ENCODE measurements around the gene BNC1. TPM values are rescaled to one million over a fixed set of nuclear protein-coding genes. Genes with fewer than 3 reads are reported as not detected.

BNC1 gene
- total RNA-seq, 1 donor from 2014 or later, result 0.11 TPM

DNA sequence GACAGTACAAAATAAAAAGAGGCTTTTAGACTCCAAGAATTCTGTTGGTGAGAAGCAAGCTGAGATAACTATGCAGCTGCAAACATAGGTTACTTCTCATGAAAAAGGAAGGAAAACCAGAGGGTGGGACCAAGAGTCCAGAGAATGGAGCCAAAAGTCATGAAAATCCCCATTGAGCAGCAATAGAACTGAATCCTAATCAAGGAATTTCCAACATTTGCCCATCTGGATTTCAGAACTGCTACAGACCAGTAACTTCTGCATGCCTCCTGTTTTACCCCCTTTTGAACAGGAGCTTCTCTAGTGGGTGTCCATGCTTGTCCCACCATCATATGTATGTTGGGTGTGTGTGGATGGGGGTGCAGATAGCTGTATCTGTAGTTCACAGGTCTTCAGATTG, 33.6 kb upstream of the BNC1 start:
- no peak overlapping the region for H3K4me3 ChIP-seq
- intact Hi-C loops (cut with micrococcal nuclease), result no loop called here
- no peaks in the 10 kb centered on the region for H3K4me1 ChIP-seq
- no peaks in the 10 kb centered on the region for H3K9me3 ChIP-seq (replicated peaks)
- H3K36me3 ChIP-seq, result no peaks in the 10 kb centered on the region
- H3K27me3 ChIP-seq (ENCODE audit: low read depth), result no peaks in the 10 kb centered on the region
- no peak overlapping the region for H3K27ac ChIP-seq (replicated peaks)
- TF ChIP-seq, protein P1, sequence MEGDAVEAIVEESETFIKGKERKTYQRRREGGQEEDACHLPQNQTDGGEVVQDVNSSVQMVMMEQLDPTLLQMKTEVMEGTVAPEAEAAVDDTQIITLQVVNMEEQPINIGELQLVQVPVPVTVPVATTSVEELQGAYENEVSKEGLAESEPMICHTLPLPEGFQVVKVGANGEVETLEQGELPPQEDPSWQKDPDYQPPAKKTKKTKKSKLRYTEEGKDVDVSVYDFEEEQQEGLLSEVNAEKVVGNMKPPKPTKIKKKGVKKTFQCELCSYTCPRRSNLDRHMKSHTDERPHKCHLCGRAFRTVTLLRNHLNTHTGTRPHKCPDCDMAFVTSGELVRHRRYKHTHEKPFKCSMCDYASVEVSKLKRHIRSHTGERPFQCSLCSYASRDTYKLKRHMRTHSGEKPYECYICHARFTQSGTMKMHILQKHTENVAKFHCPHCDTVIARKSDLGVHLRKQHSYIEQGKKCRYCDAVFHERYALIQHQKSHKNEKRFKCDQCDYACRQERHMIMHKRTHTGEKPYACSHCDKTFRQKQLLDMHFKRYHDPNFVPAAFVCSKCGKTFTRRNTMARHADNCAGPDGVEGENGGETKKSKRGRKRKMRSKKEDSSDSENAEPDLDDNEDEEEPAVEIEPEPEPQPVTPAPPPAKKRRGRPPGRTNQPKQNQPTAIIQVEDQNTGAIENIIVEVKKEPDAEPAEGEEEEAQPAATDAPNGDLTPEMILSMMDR (IDR thresholded peaks at IDR 0.05; ENCODE audit: borderline replicate concordance), result no peak
- DNase-seq, result no peak

DNA sequence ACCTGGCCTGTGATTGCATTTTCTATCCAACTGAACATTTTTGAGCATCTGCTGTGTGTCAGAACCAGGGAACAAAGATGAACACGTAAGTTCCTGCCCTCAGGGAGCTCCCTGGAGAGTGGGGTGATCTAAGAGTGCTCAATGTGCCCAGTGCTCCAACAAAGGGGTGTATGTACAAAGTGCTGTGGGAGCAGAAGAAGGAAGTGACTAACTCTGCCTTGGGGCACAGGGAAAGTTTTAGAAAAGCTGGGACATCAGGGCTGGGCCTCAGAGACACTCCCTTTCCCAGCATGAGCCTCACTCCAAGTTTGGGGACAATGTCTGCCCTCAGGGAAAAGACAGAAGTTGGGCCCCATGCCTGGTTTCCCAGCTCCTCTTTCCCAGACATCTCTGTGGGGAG, 27.6 kb upstream of the BNC1 start:
- peaks cover 12% of the 10 kb centered on the region for H3K4me1 ChIP-seq
- no peaks in the 10 kb centered on the region for H3K9me3 ChIP-seq (replicated peaks)
- no peak overlapping the region for H3K4me3 ChIP-seq
- TF ChIP-seq, protein P1 (IDR thresholded peaks at IDR 0.05; ENCODE audit: borderline replicate concordance), result no peak
- intact Hi-C loops (cut with micrococcal nuclease), result no loop called here
- no peaks in the 10 kb centered on the region for H3K36me3 ChIP-seq
- H3K27me3 ChIP-seq (ENCODE audit: low read depth), result no peaks in the 10 kb centered on the region
- no peak overlapping the region for H3K27ac ChIP-seq (replicated peaks)
- no peak for DNase-seq

DNA sequence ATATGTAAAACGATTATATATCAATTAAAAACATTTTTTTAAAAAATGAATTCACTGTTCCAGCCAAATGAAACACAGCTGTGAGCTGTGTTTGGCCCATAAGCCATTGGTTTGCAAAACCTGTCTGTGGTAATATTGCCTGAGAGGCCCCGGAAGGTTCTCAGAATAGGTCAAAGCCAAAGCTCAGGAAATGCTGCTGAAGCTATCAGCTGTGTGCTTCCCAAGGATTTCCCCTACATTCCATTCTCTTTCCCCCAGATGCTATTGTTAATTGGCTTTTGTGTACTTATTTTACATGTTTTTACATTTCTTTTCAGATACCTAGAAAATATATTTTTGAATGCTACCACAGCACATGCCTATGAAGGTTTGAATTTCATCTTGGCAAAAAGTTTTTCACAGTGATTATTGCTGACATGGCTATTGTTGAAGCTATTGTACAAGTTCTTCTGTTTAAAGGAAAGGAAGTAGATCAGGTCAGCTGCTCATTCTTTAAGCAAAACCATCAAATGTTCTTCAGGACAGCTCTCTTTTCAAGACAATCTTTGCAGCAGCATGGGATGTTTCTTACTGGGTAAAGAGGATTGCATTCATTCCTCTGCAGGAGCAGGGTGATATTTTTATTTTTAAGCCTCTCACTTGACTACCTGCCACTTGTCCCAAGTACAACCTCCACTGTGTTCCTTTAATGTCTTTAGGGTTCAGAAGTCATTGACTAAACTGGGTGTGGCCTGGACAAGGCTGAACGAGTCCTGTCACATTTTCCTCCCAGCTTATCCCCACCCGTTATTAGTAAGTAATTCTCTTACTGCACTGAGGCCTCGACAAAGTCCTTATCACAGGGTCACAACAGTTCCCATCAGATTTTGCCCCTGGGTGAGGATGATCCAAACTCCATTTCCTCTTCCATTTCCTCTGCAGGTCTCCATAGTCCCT, 26.3 kb upstream of the BNC1 start:
- TF ChIP-seq, protein P1 (IDR thresholded peaks at IDR 0.05; ENCODE audit: borderline replicate concordance), result no peak
- H3K27me3 ChIP-seq (ENCODE audit: low read depth), result peaks cover 6% of the 10 kb centered on the region
- no peak overlapping the region for H3K27ac ChIP-seq (replicated peaks)
- no peak overlapping the region for H3K4me3 ChIP-seq
- no peaks in the 10 kb centered on the region for H3K36me3 ChIP-seq
- peaks cover 12% of the 10 kb centered on the region for H3K4me1 ChIP-seq
- H3K9me3 ChIP-seq (replicated peaks), result no peaks in the 10 kb centered on the region
- DNase-seq, result no peak
- intact Hi-C loops (cut with micrococcal nuclease), result no loop called here

DNA sequence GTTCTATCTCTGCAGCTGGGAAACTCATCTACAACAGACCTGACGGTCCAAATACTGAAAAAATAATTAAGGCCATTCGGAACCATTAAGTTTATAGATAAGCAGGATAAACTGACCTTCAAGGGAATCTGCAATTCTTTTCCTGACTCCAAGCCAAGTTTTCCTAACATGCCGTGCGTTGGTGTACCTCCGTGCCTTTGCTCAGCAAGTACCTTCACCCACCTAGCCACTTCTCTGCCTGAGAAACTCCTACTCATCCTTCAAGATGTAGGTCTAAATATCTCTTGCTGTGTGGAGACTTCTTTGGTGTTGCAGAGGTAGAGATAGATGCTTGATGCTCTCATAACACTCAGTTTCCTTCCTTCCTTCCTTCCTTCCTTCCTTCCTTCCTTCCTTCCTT, 24.2 kb upstream of the BNC1 start:
- Histone ChIP-seq H3K4me3 (no peak overlapping the region), H3K4me1 (peaks cover 12% of the 10 kb centered on the region), H3K36me3 (no peaks in the 10 kb centered on the region), H3K27me3 (ENCODE audit: low read depth) (peaks cover 23% of the 10 kb centered on the region), H3K27ac (replicated peaks) (no peak overlapping the region), H3K9me3 (replicated peaks) (no peaks in the 10 kb centered on the region)
- intact Hi-C loops (cut with micrococcal nuclease), result no loop called here
- TF ChIP-seq, protein P1 (IDR thresholded peaks at IDR 0.05; ENCODE audit: borderline replicate concordance), result no peak
- DNase-seq, result no peak

DNA sequence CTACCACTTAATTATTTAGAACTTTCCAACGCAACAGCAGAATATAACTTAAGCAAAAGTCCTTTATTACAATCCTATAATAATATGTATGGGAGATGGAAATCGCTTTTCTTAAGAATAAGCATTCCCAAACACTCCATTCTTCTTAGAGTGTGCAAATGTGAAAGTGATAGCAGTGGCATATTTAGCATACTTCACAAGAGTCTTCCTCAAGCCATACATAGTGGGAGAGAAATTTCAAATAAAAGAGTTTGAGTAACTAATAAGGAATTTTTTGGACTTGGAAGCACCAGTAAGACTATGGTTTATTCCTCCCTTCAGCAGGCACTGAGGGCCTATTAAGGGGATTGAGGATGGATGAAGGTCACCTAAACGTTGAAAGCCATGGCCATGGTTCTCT, 22.1 kb upstream of the BNC1 start:
- TF ChIP-seq, protein P1 (IDR thresholded peaks at IDR 0.05; ENCODE audit: borderline replicate concordance), result no peak
- no peak for DNase-seq
- no peak overlapping the region for H3K27ac ChIP-seq (replicated peaks)
- H3K36me3 ChIP-seq, result no peaks in the 10 kb centered on the region
- peaks cover 40% of the 10 kb centered on the region for H3K27me3 ChIP-seq (ENCODE audit: low read depth)
- H3K9me3 ChIP-seq (replicated peaks), result no peaks in the 10 kb centered on the region
- no peak overlapping the region for H3K4me3 ChIP-seq
- intact Hi-C loops (cut with micrococcal nuclease), result no loop called here
- H3K4me1 ChIP-seq, result peaks cover 12% of the 10 kb centered on the region
